GM18520 (cell line): ENCODE measurements around the gene NXPE2.

Experiments
- ATAC-seq: cut with Tn5 transposase; IDR thresholded peaks from one replicate; pipeline ENCODE4 v1.9.1; 2021; ENCODE audit not compliant: unreplicated experiment

The NXPE2 gene

DNA sequence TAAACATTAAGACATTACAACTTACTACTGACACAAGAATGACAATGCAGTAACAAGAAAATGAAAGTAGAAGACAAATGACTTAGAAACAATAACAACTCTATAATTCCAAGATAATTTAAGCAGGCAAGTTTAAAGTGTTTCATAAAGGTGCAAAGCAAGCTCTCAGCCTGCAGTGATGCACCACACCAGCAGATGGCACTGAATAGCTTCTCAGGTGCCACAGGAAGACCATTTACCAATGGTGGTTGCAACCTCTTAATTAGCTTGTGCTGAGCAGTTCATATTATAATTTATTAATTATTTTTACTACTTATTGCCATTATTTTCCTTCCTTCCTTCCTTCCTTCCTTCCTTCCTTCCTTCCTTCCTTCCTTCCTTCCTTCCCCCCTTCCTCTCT, 60.6 kb downstream of the NXPE2 start:
- no peak for ATAC-seq

DNA sequence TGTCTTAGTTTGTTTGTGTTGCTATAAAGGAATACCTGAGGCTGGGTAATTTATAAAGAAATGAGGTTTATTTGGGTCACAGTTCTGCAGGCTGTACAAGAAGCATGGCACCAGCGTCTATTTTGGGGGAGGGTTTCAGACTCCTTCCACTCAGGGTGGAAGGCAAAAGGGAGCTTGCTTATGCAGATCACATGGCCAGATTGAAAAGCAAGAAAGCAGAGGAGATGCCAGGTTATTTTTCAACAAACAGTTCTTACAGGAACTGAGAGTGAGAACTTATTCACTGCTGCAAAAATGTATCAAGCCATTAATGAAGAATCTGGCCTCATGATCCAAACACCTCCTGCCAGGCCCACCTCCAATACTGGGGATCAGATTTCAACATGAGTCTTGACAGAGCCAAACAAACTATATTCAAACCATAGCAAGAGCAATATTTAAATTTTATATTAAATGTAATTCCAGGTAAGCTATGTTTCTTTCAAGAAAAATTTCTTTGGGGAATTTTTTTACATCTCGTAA, 66.9 kb downstream of the NXPE2 start:
- ATAC-seq: no peak

DNA sequence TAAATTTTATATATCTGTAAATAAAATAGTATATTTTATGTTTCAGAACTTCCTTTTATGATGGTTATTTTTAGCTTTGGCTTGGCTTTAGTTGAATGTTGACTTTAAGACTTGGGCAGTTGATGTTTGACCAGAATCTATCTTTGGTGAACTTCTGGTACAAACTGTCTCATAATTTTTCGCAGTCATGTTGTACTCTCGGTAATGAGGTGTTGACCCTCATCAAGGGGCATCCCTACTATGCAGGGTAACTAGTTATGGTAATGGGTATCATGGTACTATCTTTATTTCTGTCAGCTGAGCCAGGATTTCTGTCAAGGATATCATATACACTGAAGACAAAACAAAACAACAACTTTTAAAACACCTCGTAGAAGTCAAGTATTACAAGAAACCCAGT, 67.7 kb downstream of the NXPE2 start:
- no peak for ATAC-seq
